HG02852 (cell line): ENCODE data around the gene ITPR2.
"Not testable (repeated sequence)": the region's sequence is repeated elsewhere in the genome, so short reads cannot be mapped to it uniquely, and the experiment has no call there.

Experiments
- ATAC-seq: cut with Tn5 transposase; IDR thresholded peaks from one replicate; pipeline ENCODE4 v1.9.1; 2021; ENCODE audit warnings: mild to moderate bottlenecking, moderate library complexity; ENCODE audit not compliant: unreplicated experiment

Gene ITPR2

DNA sequence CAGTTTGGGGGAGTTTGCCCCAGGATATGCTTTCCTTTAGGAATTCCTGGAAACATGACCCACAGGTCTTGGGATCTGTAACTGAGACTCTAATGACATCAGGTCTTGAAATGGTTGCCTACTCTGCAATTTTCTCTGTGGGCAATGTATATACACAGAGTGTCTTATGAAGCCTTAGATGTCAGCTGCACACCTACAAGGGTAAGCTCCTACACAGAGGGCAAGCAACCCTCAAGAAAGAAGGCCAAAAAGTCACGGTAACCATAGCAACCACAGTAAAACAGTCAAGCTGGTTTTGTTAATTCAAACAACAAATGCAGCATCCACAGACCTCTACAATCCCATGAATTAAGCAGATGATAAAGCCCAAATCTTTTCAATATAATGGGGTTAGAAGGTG, 344.6 kb downstream of the ITPR2 start:
- ATAC-seq, result no peak

DNA sequence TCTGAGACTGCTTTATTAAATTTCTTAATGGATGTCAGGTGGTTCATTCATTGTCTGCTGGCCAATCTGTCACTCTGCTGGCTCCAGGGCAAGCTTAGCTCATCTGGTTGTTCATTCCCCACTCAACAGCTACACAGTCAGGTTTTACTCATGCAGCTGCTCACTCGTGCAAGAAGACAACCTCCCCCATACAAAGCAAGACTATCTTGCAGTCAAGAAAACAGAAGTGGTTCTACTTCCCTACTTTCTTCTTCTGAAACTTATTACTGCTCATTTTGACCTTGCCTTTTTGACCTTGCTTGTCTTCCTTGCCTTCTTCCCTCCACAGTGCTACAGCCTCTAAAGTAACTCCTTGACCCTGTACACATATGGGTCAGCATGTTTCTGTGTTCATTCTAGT, 359.7 kb downstream of the ITPR2 start:
- peak; percentile 91 for ATAC-seq

DNA sequence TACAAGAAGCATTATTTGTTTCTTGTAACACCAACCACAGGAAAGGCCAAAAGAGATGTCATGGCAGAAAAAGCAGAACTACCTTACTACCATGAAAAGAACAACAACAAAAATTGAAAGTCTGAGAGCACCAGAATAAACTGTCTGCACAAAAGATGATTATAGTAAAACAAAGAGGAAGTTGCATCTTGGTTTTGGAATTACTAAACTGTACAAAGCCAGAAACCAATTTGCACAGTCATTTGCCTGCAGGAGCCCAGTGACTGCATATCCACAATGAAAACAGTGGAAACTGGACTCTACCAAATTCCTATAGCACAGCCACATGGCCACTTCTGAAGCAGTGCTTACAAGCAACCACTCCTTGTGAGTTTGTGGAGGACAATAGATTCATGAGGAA, 361.4 kb downstream of the ITPR2 start:
- peak; percentile 78 for ATAC-seq

DNA sequence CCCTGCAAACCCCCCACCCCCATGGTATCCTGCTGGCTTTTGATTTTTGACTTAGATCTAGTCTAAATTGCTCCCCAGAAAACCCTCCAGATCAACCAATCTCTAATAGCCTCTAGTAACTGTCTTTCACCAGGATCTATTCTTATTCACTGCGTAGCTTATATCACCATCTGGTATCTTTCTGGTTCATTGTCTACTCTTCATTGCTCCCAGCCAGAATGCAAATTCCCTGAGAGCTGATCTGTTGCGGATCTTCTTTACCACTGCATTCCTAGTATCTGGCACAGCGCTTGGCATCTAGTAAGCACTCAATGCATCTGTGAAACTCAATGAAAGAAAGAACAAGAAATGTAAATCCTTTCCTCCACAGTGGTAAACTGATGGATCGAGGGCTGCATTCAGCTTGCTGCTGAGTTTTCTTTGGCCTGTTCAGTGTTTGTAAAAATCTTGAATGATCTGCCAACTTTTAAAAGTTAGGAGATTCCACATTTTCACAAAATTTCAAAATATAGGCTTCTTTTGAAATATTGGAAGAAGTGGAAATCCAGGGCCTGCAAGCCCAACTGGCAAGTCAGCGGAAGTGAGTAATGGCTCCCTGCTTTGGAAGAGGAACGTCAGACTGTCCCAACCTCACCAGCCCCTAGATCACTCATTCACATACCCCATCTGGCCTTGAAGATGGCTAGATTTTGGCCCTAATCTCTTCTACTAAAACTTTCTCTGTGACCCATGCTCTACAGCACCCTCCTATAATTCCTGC, 363.4 kb downstream of the ITPR2 start:
- no peak for ATAC-seq

DNA sequence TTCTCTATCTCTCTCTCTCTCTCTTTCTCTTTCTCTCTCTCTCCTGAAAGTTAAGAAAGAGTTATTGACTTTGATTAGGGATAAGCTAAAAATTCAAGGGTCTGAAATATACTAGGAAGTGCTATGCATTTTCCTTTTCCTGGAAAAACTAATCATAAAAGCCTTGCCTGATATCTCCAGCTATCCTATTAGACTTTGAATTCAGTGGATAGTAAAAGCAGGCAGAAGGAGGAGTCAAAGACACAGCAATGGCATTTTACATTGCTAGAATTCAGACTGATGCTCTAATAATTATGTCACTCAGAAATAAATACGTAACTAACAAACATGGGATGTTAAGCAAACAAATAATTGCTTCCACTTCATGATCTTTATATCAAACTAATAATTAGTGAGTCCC, 365.6 kb downstream of the ITPR2 start:
- no peak for ATAC-seq

DNA sequence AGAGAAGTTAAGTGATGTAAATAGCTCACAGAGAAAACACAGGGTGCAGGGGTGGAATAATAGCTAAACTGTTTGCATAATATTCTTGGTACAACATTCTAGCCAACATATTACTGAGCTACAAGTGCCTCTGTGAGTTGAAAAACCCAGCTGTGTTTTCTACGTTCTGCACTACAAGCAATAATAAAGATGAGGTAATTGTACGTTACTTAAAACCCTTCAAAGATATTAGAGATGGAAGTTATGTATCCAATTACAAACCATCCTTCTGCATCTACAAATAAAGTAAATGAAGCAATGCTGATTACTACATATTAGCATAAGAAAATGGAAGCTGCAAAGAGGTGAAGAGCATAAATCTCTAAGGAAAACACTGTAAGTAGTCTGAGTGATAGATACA, 366.3 kb downstream of the ITPR2 start:
- no peak for ATAC-seq

DNA sequence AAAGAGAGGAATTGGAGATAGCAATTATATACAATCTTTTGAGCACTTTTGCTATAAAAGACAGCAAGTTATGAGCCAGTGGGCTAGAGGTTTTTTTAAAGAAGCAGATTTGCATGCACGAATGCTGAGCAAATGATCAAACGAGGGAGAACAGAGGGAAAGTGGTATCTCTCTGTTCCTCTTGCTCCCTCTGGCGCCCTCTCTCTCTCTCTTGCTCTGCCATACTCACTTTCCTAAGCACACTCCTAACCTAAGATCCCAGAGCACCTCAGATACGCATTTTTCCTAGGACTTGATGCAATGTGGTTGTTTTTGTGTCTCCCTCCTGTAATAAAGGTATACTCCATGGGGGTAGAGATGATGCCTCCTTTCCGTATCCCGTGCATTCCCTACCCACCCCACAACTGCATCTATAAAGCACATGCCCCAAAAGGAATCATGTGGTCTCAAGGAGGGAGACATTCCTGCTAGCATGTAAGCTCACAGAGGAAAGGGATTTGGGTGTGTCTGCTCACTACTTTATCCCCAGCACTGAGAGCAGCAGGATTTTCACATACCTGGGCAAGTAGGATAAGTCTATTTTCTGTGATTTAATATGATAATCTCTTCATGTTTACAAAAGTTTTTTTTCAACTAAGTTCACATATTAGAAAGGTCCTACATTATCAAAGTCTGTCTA, 367.4 kb downstream of the ITPR2 start:
- no peak for ATAC-seq

DNA sequence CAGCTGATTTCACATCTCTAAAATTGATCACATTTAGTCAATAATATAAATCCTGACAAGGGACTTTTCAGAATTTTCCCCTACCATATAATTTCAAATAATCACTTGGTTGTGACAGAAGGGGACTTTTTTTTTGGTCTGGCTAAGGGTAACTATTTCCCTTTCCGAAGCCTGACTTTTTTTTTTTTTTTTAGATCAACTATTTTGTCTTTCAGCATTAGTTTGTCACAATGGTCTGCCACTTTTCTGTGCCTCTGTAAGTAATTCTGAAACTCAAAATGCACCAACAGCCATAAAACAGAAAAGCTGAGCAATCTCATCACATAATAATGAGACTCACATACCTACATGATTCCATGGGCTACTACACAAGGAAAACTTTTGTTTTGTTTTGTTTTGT, 371.2 kb downstream of the ITPR2 start:
- ATAC-seq, result no peak

DNA sequence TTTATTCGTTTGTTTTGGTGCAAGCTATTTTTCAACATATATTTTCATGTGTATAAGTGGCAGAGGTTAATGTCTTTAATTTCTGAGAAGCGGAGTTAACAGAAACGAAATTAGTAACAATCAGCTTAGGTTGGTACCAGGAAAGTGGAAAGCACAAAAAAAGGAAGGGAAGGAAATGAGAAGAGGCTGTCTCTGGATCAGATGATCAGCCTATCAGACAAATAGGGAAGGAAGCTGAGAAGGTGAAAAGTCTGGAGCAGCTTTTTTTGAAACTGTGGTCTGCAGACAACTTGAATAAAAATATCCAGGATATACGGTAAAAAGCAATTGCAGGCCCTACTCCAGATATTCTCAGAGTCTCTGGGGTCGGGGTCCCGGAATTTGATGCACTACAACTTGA, 372.6 kb downstream of the ITPR2 start:
- no peak for ATAC-seq

DNA sequence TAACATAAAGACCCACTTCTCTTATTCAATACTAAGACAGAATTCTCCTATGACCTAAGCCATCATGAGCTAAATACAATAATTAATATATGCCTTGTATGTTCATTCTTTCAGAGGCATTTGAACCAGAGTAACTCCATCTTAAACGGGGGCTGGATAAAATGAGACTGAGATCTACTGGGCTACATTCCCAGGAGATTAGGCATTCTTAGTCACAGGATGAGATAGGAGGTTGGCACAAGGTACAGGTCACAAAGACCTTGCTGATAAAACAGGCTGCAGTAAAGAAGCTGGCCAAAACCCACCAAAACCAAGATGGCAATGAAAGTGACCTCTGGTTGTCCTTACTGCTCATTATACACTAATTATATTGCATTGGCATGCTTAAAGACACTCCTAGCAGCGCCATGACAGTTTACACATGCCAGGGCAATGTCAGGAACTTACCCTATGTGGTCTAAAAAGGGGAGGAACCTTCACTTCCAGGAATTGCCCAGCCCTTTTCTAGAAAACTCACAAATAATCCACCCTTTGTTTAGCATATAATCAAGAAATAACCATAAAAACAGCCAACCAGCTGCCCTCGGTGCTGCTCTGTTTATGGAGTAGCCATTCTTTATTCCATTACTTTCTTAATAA, 376.9 kb downstream of the ITPR2 start:
- ATAC-seq, result no peak

DNA sequence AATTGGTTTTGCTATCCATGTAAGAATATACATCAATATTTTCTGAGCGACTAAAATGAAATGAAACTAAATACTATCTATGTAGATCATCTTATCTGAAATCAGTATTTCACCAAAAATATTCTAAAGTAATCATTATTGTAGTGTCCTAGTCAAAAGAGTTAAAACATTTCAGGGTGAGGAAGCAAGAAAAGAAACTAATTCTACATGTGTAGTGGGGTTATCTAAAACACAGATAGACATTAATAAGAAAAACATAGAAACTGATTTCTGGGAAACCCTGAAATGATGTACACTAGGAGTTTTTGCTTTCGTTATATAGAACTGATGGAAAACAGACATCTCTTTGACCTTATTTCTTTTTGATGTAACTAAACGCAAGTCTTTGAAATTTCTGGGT, 379.7 kb downstream of the ITPR2 start:
- ATAC-seq, result no peak

DNA sequence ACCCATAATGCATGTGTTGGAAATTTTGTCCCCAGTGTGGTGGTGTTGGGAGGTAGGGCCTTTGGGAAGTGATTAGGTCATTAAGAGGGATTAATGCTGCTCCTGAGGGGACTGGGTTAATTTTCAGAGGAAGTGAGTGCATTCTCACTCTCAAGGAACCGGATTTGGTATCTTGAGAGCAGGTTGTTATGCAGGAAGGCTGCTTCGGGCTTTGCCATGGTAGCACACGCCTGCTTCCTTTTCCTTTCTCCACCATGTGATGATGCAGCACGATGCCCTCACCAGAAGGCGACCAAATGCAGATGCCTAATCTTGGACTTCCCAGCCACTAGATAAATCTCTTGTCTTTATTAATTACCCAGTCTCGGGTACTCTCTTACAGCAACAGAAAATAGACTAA, 380.5 kb downstream of the ITPR2 start:
- ATAC-seq, result no peak

DNA sequence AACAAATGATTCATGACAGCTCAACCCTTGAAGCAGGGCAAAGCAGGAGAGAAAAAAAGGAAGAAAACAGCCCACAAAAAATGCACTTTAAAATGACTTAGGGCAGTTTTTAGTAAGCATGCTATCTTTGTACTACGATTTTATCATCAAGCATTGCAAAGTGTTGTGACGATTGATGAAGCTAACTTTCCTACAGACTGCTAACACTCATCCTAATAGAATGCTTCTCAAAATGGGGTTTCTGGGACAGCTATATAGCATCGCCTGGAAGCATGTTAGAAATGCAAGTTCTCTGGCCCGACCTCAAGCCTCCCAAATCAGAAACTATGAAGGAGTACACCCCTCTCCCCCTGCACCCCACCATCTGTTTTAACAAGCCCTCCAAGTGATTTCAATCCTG, 381.2 kb downstream of the ITPR2 start:
- no peak for ATAC-seq

DNA sequence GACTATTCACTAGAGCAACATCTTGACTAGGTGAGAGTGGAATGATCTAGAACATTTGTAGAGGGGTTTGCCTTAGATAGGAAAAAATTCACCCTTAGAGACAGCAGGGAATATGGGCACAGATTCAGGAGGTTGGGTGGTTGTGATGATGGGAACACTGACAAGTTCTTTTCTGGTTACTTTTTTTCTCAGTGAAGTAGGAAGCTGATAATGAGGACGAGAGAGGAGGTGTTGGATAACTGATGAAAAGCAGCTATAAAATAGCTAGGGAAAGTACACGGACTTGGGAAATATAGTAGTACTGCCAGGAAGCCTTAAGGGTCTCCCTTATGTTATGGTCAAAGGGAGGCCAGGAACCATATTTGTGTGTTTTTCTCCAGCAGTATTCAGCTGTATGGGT, 387.1 kb downstream of the ITPR2 start:
- ATAC-seq, result no peak

DNA sequence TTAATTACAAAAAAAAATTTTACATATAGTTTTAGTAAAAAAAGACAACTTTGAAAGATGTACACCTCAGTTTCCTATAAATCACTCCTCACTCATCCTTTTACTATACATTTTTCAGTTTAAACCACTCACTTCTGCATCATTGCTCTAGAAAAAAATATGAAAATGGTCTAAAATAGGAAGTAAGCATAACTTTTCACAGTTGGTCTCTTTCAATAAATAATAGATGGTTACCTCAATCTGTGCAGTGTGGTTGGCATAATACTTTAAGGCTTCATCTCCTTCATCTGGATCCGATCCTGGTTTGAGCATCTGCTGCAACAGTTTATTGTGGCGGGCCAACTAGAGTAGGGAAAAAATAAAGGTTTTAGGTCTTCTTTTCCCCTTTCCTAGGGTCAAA, 389.7 kb downstream of the ITPR2 start:
- no peak for ATAC-seq

DNA sequence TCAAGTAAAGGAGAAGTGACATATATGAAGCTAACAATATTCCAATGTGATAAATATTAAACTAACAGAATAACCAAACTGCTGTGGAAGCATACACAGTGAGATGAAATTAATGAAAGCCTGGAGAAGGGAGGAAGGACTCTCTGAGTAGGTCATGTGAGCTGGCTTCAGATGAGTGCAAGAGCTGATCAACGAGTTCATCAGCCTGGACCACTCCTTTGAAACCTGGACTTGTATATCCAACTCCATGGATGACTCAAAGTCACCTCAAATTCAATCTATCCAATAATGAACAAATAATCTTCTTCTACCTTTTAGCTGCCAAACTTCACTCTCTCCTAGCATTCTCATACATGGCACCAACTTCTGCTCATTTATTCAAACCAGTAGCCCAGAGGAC, 391.6 kb downstream of the ITPR2 start:
- ATAC-seq, result no peak

DNA sequence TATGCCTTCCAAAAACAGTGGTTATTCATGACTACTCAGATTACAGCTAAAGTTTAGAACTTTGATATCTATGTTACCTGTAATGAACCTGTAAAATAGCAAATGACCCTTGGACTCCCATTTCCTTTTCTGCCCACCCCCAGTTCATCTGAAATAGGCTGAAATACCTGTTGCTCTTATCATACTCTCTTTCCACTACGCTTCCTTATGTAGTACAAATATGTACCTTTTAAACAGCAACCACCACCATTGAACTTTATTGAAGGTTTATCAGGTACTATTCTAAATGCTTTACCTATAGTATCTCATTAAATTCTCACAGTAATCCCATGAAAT, 398.0 kb downstream of the ITPR2 start:
- no peak for ATAC-seq

DNA sequence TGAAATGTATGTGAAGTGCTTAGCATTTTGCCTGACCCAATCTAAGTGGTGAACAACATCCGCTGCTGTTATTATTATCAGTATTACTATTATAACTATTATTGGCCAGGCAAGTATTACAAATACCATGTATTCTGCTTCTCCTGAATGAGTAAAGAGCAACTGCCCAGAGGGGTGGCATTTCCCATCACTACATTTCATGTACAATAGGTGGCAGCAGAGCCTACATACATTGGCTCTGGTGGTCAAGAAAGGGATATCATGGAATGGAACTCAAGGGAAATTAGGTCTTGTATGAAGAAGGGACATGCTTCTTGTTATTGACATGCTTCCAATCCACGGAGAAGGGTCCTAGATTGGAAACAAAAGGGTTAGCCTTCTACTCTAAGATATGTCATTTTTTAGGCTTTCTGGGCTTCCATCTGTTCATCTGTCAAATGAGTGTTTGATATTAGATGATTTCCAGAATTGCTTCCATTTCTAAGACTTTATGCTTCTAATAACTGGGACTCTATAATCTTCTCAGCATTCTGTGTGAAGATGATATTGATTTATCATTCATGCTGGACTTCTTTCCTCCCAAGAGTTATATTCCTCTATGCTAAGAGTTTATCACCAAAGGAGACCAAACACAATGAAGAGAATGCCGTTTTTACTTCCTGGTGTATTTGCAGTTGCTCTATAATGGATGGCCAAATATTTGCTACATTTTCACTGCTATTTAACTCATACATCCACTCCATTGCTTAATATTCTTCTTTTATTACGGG, 398.5 kb downstream of the ITPR2 start:
- peak; percentile 52 for ATAC-seq

DNA sequence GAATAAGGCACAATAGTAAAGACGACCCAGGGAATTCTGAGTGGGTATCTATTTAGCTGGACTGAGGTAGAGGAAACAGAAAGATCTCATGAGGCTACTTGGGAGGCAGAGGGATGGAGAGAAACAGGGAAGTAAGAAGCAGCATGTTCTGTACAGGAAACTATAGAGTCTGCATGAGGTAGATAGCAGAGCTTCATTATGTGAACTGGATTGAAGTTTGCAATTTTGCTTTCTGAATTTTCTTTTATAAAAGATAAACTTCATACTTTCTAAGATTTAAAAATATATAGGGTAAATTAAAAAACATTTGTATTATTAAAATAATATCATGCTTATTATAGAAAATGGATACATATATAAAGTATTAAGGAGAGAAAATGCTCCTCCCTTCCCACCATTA, 399.3 kb downstream of the ITPR2 start:
- not testable (repeated sequence) for ATAC-seq

DNA sequence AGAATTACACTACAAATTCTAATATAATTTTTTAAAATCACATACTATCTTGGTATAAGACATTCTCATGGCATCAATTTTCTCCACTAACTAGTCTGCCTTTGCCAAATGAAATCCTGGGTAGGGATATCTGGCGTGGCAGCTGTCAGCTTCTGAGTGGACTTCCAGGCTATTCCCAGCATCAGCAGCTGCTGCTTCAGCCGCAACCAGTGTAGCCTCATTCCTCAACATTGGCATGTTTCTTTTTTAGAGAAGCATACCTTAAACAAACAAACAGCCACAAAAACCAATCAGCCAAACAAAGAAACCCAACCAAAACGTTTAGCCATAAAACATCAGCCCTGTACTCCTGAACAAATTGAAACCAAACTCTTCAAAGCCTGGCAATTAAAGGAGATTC, 401.8 kb downstream of the ITPR2 start:
- ATAC-seq, result no peak

DNA sequence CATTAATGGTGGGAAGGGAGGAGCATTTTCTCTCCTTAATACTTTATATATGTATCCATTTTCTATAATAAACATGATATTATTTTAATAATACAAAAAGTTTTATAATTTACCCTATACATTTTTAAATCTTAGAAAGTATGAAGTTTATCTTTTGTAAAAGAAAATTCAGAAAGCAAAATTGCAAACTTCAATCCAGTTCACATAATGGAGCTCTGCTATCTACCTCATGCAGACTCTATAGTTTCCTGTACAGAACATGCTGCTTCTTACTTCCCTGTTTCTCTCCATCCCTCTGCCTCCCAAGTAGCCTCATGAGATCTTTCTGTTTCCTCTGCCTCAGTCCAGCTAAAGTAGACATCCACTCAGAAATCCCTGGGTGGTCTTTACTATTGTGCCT, 402.4 kb downstream of the ITPR2 start:
- not testable (repeated sequence) for ATAC-seq
